Activated CD8-positive, alpha-beta T cell treated with anti-CD3 and anti-CD28 coated beads for 36 hours (primary cell): ENCODE data around the gene SERGEF. TPM values are rescaled to one million over a fixed set of nuclear protein-coding genes. Genes with fewer than 3 reads are reported as not detected.

Source experiments
- ATAC-seq: fragments of 200-7000 bp; cut with Tn5 transposase; one replicate; pipeline ENCODE4 v1.10.0; 2021; ENCODE audit warnings: mild to moderate bottlenecking, moderate library complexity
- CTCF ChIA-PET: fragments of 350-600 bp; sonication (Branson Sonifier 250); formaldehyde crosslinking; loops from one replicate; lab custom pipeline; 2021; ENCODE audit warnings: antibody characterized with exemption; lab: Charles Lee
- POLR2A ChIA-PET: fragments of 350-600 bp; sonication (Branson Sonifier 250); formaldehyde crosslinking; loops from one replicate; lab custom pipeline; 2021; ENCODE audit warnings: antibody characterized with exemption; lab: Charles Lee
- DNase-seq: peaks from one replicate; pipeline ENCODE4 v3.0.0-alpha.2; 2020
- H3K27ac Mint-ChIP-seq: one replicate; pipeline ENCODE4 v1.8.0; 2021; ENCODE audit warnings: mild to moderate bottlenecking, mixed read lengths
- H3K27me3 Mint-ChIP-seq: one replicate; pipeline ENCODE4 v1.8.0; 2021; ENCODE audit warnings: mixed read lengths
- H3K36me3 Mint-ChIP-seq: one replicate; pipeline ENCODE4 v1.8.0; 2021; ENCODE audit warnings: low read depth, mixed read lengths
- H3K4me1 Mint-ChIP-seq: one replicate; pipeline ENCODE4 v1.8.0; 2021; ENCODE audit warnings: low read depth, mixed read lengths
- H3K4me3 Mint-ChIP-seq: one replicate; pipeline ENCODE4 v1.8.0; 2021; ENCODE audit warnings: mild to moderate bottlenecking, moderate library complexity, mixed read lengths
- H3K9me3 Mint-ChIP-seq: one replicate; pipeline ENCODE4 v1.8.0; 2021; ENCODE audit warnings: mixed read lengths
- intact Hi-C: fragments of 100-400 bp; cut with micrococcal nuclease; formaldehyde crosslinking; loops from one replicate; pipeline ENCODE4 v1.10.0; 2022
- total RNA-seq, 2 experiments: library from RNA; stranded (reverse); gene quantifications; one replicate each; pipeline ENCODE4 v1.2.3, GENCODE V29; 2021
- TF ChIP-seq, protein P1 (sequence below): fragments of 200-600 bp; IDR thresholded peaks from one replicate; pipeline ENCODE4 v1.8.0; 2022; ENCODE audit warnings: antibody characterized with exemption, mild to moderate bottlenecking

The SERGEF gene
- total RNA-seq, 2 experiments from 2014 or later = 56.2 to 64.4 TPM

DNA sequence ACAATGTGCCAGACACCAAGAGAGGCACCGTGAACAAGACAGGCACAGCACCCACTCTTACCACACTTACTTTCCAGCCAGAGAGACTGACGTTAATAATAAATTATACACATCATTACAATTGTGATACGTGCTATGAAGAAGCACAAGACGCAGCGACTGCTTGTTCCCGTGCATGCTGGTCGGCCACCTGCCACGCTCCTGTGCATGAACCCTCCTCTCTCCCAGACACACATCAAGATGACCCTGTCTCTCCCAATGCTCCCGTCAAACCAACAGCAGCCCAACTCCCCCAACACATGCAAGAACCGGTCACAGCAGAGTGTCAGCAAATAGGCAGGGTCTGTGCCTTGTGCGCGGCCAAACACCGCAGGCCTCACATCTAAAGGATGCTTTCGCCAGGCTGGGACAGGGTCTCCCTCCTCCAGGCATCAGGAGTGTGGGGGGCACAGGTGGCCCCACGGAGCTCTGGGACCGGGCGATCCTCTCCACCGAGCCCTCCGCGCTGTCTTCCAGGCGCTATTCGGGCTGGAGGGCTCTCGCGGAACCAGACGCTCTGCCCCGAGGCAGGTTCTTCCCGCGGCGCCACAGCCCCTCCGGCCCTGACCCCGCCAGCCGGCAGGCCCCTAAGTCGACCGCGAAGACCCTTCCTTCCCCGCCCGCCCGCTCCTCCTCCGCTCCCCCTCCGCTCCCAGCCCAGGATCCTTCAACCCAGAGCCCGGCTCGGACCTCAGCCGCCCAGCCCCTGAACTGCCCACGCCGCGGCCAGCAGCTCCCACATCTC lies 533 bp downstream of the SERGEF start:
- peak overlapping the region; percentile 92 for H3K4me3 Mint-ChIP-seq
- ChIA-PET POLR2A (interaction anchor here (1.2 to 2.1 kb wide), 4 partner anchors 9 to 383 kb away, joined by 4 to 7 read pairs (median 6); partner anchors contain the start of gene LDHA), CTCF (interaction anchor here (1.0 to 1.9 kb wide), 5 partner anchors 11 to 103 kb away, joined by 3 to 4 read pairs (median 4); no protein-coding TSS in a partner anchor)
- TF ChIP-seq, protein P1, sequence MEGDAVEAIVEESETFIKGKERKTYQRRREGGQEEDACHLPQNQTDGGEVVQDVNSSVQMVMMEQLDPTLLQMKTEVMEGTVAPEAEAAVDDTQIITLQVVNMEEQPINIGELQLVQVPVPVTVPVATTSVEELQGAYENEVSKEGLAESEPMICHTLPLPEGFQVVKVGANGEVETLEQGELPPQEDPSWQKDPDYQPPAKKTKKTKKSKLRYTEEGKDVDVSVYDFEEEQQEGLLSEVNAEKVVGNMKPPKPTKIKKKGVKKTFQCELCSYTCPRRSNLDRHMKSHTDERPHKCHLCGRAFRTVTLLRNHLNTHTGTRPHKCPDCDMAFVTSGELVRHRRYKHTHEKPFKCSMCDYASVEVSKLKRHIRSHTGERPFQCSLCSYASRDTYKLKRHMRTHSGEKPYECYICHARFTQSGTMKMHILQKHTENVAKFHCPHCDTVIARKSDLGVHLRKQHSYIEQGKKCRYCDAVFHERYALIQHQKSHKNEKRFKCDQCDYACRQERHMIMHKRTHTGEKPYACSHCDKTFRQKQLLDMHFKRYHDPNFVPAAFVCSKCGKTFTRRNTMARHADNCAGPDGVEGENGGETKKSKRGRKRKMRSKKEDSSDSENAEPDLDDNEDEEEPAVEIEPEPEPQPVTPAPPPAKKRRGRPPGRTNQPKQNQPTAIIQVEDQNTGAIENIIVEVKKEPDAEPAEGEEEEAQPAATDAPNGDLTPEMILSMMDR = no peak
- H3K9me3 Mint-ChIP-seq = no peaks in the 10 kb centered on the region
- no peaks in the 10 kb centered on the region for H3K27me3 Mint-ChIP-seq
- DNase-seq = peak; percentile 25
- H3K36me3 Mint-ChIP-seq = no peaks in the 10 kb centered on the region
- peaks cover 41% of the 10 kb centered on the region for H3K4me1 Mint-ChIP-seq
- H3K27ac Mint-ChIP-seq = peak overlapping the region; percentile 90
- intact Hi-C loops = loop anchor here (5.0 to 10.0 kb wide), 2 partner anchors 95 to 372 kb away; partner anchors contain the start of gene SAAL1
- peak; percentile 3 for ATAC-seq

DNA sequence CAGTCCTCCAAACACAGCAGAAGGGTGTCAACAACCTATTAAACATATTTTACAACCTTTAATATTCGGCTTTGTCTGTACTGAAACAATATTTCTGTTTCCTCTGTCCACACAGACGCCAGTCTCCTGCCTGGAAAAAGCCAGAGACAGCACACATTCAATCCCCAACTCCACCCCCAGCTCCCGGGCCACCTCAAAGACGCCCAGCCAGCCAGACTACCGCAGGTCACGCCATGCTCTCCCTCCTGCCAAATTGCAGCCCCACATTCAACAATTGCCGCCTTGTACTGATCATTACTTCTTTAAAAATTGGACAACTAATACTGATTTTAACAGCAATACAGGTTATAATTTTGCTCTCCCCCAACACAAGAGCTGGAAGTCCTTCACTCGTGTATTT lies 1.2 kb downstream of the SERGEF start:
- ChIA-PET POLR2A (interaction anchor here (1.2 kb wide), 1 partner anchor 11 kb away, joined by 6 read pairs; no protein-coding TSS in a partner anchor), CTCF (interaction anchor here (1.0 to 1.9 kb wide), 3 partner anchors 22 to 104 kb away, joined by 3 to 4 read pairs (median 4); no protein-coding TSS in a partner anchor)
- H3K27me3 Mint-ChIP-seq = no peaks in the 10 kb centered on the region
- peak overlapping the region; percentile 90 for H3K27ac Mint-ChIP-seq
- DNase-seq = no peak
- H3K4me3 Mint-ChIP-seq = peak overlapping the region; percentile 92
- intact Hi-C loops = loop anchor here (5.0 to 10.0 kb wide), 2 partner anchors 96 to 373 kb away; partner anchors contain the start of gene SAAL1
- H3K4me1 Mint-ChIP-seq = peaks cover 41% of the 10 kb centered on the region
- TF ChIP-seq, protein P1 = no peak
- H3K9me3 Mint-ChIP-seq = no peaks in the 10 kb centered on the region
- H3K36me3 Mint-ChIP-seq = peaks cover 2% of the 10 kb centered on the region
- ATAC-seq = no peak

DNA sequence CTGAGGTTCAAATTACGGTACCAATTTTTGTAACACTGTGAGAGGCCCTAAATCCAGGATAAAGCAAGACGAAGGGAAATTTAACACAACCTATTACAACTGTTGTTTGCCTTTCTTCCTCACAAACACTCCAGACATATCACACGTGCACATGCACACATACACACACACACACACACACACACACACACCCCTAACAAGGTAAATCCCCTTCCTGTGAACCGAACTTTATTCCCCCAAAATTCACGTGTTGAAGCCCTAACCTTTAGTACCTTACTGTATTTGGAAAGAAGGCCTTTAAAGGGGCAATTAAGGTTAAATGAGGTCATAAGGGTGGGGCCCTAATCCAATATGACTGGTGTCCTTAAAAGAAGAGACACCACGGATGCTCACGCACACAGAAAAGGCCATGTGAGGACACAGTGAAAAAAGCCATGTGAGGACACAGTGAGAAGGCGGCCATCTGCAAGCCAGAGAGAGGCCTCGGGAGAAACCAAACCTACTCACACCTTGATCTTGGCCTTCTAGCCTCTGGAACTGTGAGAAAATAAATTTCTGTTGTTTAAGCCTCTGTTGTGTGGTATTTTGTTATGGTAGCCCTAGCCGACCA lies 1.8 kb downstream of the SERGEF start:
- H3K4me1 Mint-ChIP-seq = peaks cover 41% of the 10 kb centered on the region
- TF ChIP-seq, protein P1 = no peak
- peaks cover 5% of the 10 kb centered on the region for H3K36me3 Mint-ChIP-seq
- intact Hi-C loops = loop anchor here (5.0 to 10.0 kb wide), 2 partner anchors 96 to 374 kb away; partner anchors contain the start of gene SAAL1
- no peaks in the 10 kb centered on the region for H3K27me3 Mint-ChIP-seq
- DNase-seq = peak; percentile 24
- ChIA-PET CTCF (interaction anchor here (1.0 to 1.5 kb wide), 3 partner anchors 15 to 105 kb away, joined by 3 to 4 read pairs (median 4); no protein-coding TSS in a partner anchor), POLR2A (no interaction called here)
- H3K4me3 Mint-ChIP-seq = peak overlapping the region; percentile 92
- no peaks in the 10 kb centered on the region for H3K9me3 Mint-ChIP-seq
- no peak for ATAC-seq
- H3K27ac Mint-ChIP-seq = peak overlapping the region; percentile 62

DNA sequence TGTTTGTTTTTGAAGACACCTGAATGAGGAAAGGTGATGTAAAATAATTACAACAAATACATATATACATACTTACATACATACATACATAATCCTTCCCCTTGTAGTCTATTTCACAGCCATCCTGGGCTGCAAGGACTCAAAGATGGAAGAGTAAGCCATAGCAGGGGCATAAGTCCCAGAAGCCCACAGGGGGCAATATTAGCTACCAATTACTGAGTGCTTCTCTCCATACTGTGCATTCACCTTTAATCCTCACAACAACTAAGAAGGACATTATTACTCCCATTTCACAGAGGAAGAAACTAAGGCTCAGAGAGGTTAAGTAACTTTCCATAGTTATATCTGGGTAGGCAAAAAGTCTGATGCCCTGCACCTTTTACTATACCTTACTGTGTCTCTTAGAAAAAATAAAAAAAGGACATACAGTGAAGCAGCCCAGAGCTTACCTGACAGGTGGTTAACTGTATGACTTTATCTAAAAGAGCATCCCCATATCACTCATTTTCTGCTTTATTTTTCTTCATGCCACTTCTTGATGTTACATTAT lies 2.7 kb downstream of the SERGEF start:
- ChIA-PET POLR2A (interaction anchor here (1.5 kb wide), 1 partner anchor 29 kb away, joined by 3 read pairs; no protein-coding TSS in a partner anchor), CTCF (interaction anchor here (0.9 to 1.5 kb wide), 5 partner anchors 11 to 62 kb away, joined by 3 to 4 read pairs (median 3); no protein-coding TSS in a partner anchor)
- peak overlapping the region; percentile 34 for H3K27ac Mint-ChIP-seq
- H3K4me1 Mint-ChIP-seq = peaks cover 37% of the 10 kb centered on the region
- H3K9me3 Mint-ChIP-seq = no peaks in the 10 kb centered on the region
- DNase-seq (peak; percentile 8), ATAC-seq (no peak)
- no peaks in the 10 kb centered on the region for H3K27me3 Mint-ChIP-seq
- intact Hi-C loops = loop anchor here (5.0 to 10.0 kb wide), 2 partner anchors 97 to 375 kb away; partner anchors contain the start of gene SAAL1
- peaks cover 11% of the 10 kb centered on the region for H3K36me3 Mint-ChIP-seq
- H3K4me3 Mint-ChIP-seq = no peak overlapping the region
- TF ChIP-seq, protein P1 = no peak
